PFSK-1 (cell line): ENCODE measurements around the gene ARID3C.

ENCODE experiments used
- FOXP2 ChIP-seq: optimal IDR thresholded peaks from 2 replicates; pipeline ENCODE3; 2011; ENCODE audit warnings: borderline replicate concordance, control low read depth, inconsistent platforms; ENCODE audit not compliant: insufficient read depth; ENCODE audit errors: extremely low read length, extremely low read depth
- POLR2AphosphoS5 ChIP-seq: IDR thresholded peaks from 2 replicates; pipeline ENCODE4 v1.6.1; 2012; ENCODE audit warnings: low read depth, mild to moderate bottlenecking, control low read depth, low read length, moderate library complexity
- REST ChIP-seq, 2 experiments: IDR thresholded peaks; 2 replicates each; pipeline versions ENCODE4 v1.6.1 to v1.8.0; 2011 to 2012; ENCODE audit warnings: low read depth in 2 of 2, low read length in 2 of 2, control low read depth in 1 of 2, inconsistent platforms in 1 of 2, mild to moderate bottlenecking in 1 of 2, moderate library complexity in 1 of 2; ENCODE audit not compliant: insufficient read depth in 1 of 2
- SIN3A ChIP-seq: IDR thresholded peaks from 2 replicates; pipeline ENCODE4 v1.6.1; 2012; ENCODE audit warnings: mild to moderate bottlenecking, low read length, moderate library complexity, borderline replicate concordance; ENCODE audit not compliant: insufficient read depth
- TAF1 ChIP-seq: IDR thresholded peaks from 2 replicates; pipeline ENCODE4 v1.6.1; 2012; ENCODE audit warnings: low read length, control low read depth, borderline replicate concordance; ENCODE audit not compliant: insufficient read depth

ARID3C gene

GRCh38 chr9:34669809-34670562 lies 41.1 kb upstream of the ARID3C start:
- no peak for TF ChIP-seq POLR2AphosphoS5
- TF ChIP-seq REST (IDR thresholded peaks at IDR 0.05; ENCODE audit: insufficient read depth in 1 of 2, low read depth in 2 of 2, low read length in 2 of 2): no peak
- TF ChIP-seq TAF1: no peak
- no peak for TF ChIP-seq FOXP2
- TF ChIP-seq SIN3A: no peak

GRCh38 chr9:34665381-34666250 lies 36.8 kb upstream of the ARID3C start:
- no peak for TF ChIP-seq SIN3A
- no peak for TF ChIP-seq REST (IDR thresholded peaks at IDR 0.05; ENCODE audit: insufficient read depth in 1 of 2, low read depth in 2 of 2, low read length in 2 of 2)
- TF ChIP-seq POLR2AphosphoS5: no peak
- no peak for TF ChIP-seq TAF1
- no peak for TF ChIP-seq FOXP2

- TF ChIP-seq SIN3A: no peak
- no peak for TF ChIP-seq POLR2AphosphoS5
- no peak for TF ChIP-seq REST (IDR thresholded peaks at IDR 0.05; ENCODE audit: insufficient read depth in 1 of 2, low read depth in 2 of 2, low read length in 2 of 2)
- TF ChIP-seq FOXP2: no peak
- no peak for TF ChIP-seq TAF1
Observed at GRCh38 chr9:34665067-34665380, 36.2 kb upstream of the ARID3C start.

- TF ChIP-seq SIN3A (no peak), FOXP2 (no peak), POLR2AphosphoS5 (no peak)
Observed at GRCh38 chr9:34664281-34665066, 35.6 kb upstream of the ARID3C start.

- TF ChIP-seq TAF1 (no peak), SIN3A (no peak), REST (IDR thresholded peaks at IDR 0.05; ENCODE audit: insufficient read depth in 1 of 2, low read depth in 2 of 2, low read length in 2 of 2) (no peak), POLR2AphosphoS5 (no peak), FOXP2 (no peak)
Observed at GRCh38 chr9:34663303-34663605, 34.4 kb upstream of the ARID3C start.
